Uterus (tissue), 4 donors: ENCODE results near the gene TIMM22. TPM values are rescaled to one million over a fixed set of nuclear protein-coding genes. Genes with fewer than 3 reads are reported as not detected.

Source experiments
- DNase-seq, 2 donors: peaks; one replicate each; pipeline ENCODE4 v3.0.0-alpha.2; 2019 to 2020
- H3K27ac ChIP-seq, 2 donors: fragments of 200-600 bp; sonication (generic); 1 replicate in 1 of 2; 2 replicates in 1 of 2; pipeline ENCODE4 v1.5.1; 2016 to 2018
- H3K27me3 ChIP-seq, 2 donors: fragments of 200-600 bp; sonication (generic); one replicate each; pipeline ENCODE4 v1.5.1; 2018 to 2019; ENCODE audit warnings: control low read depth in 1 of 2
- H3K36me3 ChIP-seq, 2 donors: fragments of 200-600 bp; sonication (generic); one replicate each; pipeline ENCODE4 v1.5.1; 2019; ENCODE audit warnings: control low read depth in 1 of 2
- H3K4me1 ChIP-seq, 2 donors: fragments of 200-600 bp; sonication (generic); one replicate each; pipeline ENCODE4 v1.5.1; 2018 to 2019; ENCODE audit warnings: control low read depth in 1 of 2
- H3K4me3 ChIP-seq, 2 donors: fragments of 200-600 bp; sonication (generic); 1 replicate in 1 of 2; 2 replicates in 1 of 2; pipeline ENCODE4 v1.5.1; 2018 to 2019; ENCODE audit warnings: mild to moderate bottlenecking in 1 of 2
- H3K9me3 ChIP-seq, 2 donors: fragments of 200-600 bp; sonication (generic); one replicate each; pipeline ENCODE4 v1.5.1; 2019; ENCODE audit warnings: control low read depth in 1 of 2
- CTCF ChIP-seq, 4 experiments: fragments of 200-600 bp in 2 of 4; fragments of 450-650 bp in 2 of 4; sonication (generic) in 2 of 4; IDR thresholded peaks; one replicate each; pipeline ENCODE4 v1.5.1; 2016 to 2019; ENCODE audit warnings: antibody characterized with exemption in 4 of 4, mild to moderate bottlenecking in 2 of 4, moderate library complexity in 1 of 4
- POLR2A ChIP-seq, 2 donors: fragments of 450-650 bp; IDR thresholded peaks; one replicate each; pipeline ENCODE4 v1.6.1; 2016; ENCODE audit warnings: antibody characterized with exemption in 2 of 2, mild to moderate bottlenecking in 1 of 2, moderate library complexity in 1 of 2
- intact Hi-C: fragments of 100-400 bp; cut with DNase I; formaldehyde crosslinking; loops from one replicate; pipeline ENCODE4 v1.15.1; 2023; ENCODE audit warnings: low total_unique reads
- total RNA-seq, 4 donors: library from RNA; depleted of rRNA in 3 of 4; stranded (reverse); fragments of >200 nt in 3 of 4; gene quantifications; one replicate each; pipeline versions ENCODE4 v1.1.0 to v1.2.4, GENCODE V29; 2014 to 2023
- donor health status: DM: yes; HTN: yes; CAD: no.

The TIMM22 gene
- total RNA-seq, 4 donors from 2014 or later = 5.1 to 17.1 (median 10.8) TPM

GRCh38 chr17:1000597-1001461 is 3.9 kb downstream of the TIMM22 start:
- Histone ChIP-seq H3K36me3 (no peaks in the 10 kb centered on the region), H3K4me1 (peaks cover 7 to 21% of the 10 kb centered on the region in 2 donors), H3K27me3 (no peaks in the 10 kb centered on the region), H3K27ac (peak overlapping the region in 1 of 2 donors; percentile 53), H3K9me3 (no peaks in the 10 kb centered on the region), H3K4me3 (no peak overlapping the region)
- intact Hi-C loops = no loop called here
- no peak for DNase-seq
- TF ChIP-seq CTCF (IDR thresholded peaks at IDR 0.05) (no peak), POLR2A (IDR thresholded peaks at IDR 0.05) (no peak)

GRCh38 chr17:1001640-1002411 is 4.9 kb downstream of the TIMM22 start:
- no peak overlapping the region for H3K4me3 ChIP-seq
- DNase-seq = no peak
- H3K36me3 ChIP-seq = no peaks in the 10 kb centered on the region
- intact Hi-C loops = no loop called here
- peaks cover 7 to 21% of the 10 kb centered on the region in 2 donors for H3K4me1 ChIP-seq
- no peaks in the 10 kb centered on the region for H3K27me3 ChIP-seq
- no peaks in the 10 kb centered on the region for H3K9me3 ChIP-seq
- TF ChIP-seq CTCF (IDR thresholded peaks at IDR 0.05) (no peak), POLR2A (IDR thresholded peaks at IDR 0.05) (no peak)
- H3K27ac ChIP-seq = peak overlapping the region; percentile 13 to 53

- Histone ChIP-seq H3K27ac (peak overlapping the region in 1 of 2 donors; percentile 53), H3K4me3 (no peak overlapping the region), H3K4me1 (peaks cover 7 to 21% of the 10 kb centered on the region in 2 donors), H3K36me3 (no peaks in the 10 kb centered on the region), H3K27me3 (no peaks in the 10 kb centered on the region), H3K9me3 (no peaks in the 10 kb centered on the region)
- TF ChIP-seq POLR2A (IDR thresholded peaks at IDR 0.05) = no peak
- no peak for DNase-seq
- intact Hi-C loops = no loop called here
These were observed 5.5 kb downstream of the TIMM22 start for GRCh38 chr17:1002412-1002753.

GRCh38 chr17:1002771-1003555 is 6.0 kb downstream of the TIMM22 start:
- DNase-seq = no peak
- TF ChIP-seq POLR2A (IDR thresholded peaks at IDR 0.05) (no peak), CTCF (IDR thresholded peaks at IDR 0.05) (no peak)
- Histone ChIP-seq H3K27ac (peak overlapping the region in 1 of 2 donors; percentile 53), H3K4me1 (peaks cover 3 to 15% of the 10 kb centered on the region in 2 donors), H3K9me3 (no peaks in the 10 kb centered on the region), H3K4me3 (no peak overlapping the region), H3K36me3 (no peaks in the 10 kb centered on the region), H3K27me3 (no peaks in the 10 kb centered on the region)
- intact Hi-C loops = no loop called here

GRCh38 chr17:1003633-1003971 is 6.7 kb downstream of the TIMM22 start:
- no peak for TF ChIP-seq CTCF (IDR thresholded peaks at IDR 0.05)
- no peak for TF ChIP-seq POLR2A (IDR thresholded peaks at IDR 0.05)
- H3K27me3 ChIP-seq = no peaks in the 10 kb centered on the region
- H3K9me3 ChIP-seq = no peaks in the 10 kb centered on the region
- peaks cover 0 to 9% of the 10 kb centered on the region in 2 donors for H3K4me1 ChIP-seq
- intact Hi-C loops = no loop called here
- H3K27ac ChIP-seq = peak overlapping the region in 1 of 2 donors; percentile 43
- no peak overlapping the region for H3K4me3 ChIP-seq
- no peaks in the 10 kb centered on the region for H3K36me3 ChIP-seq
- DNase-seq = no peak
